GM08714 (cell line): ENCODE data around the gene CTSW.

Experiments used
- H3K4me3 ChIP-seq: fragments of 200-500 bp; sonication (Bioruptor generic); 2 replicates; pipeline ENCODE4 v1.5.1; 2014; ENCODE audit warnings: mild to moderate bottlenecking, low read length, inconsistent platforms
- ZNF274 ChIP-seq: IDR thresholded peaks from 2 replicates; pipeline ENCODE4 v1.6.1; 2012; ENCODE audit warnings: mild to moderate bottlenecking, low read depth, low read length

Gene CTSW

GRCh38 chr11:65911682-65912568 is 32.3 kb downstream of the CTSW start:
- no peak overlapping the region for H3K4me3 ChIP-seq
- no peak for TF ChIP-seq ZNF274

- TF ChIP-seq ZNF274, result no peak
- H3K4me3 ChIP-seq, result no peak overlapping the region
Observed at GRCh38 chr11:65912845-65913244, 33.2 kb downstream of the CTSW start.

- H3K4me3 ChIP-seq, result no peak overlapping the region
- TF ChIP-seq ZNF274, result no peak
Observed at GRCh38 chr11:65915101-65915820, 35.6 kb downstream of the CTSW start.

- no peak for TF ChIP-seq ZNF274
- no peak overlapping the region for H3K4me3 ChIP-seq
Observed at GRCh38 chr11:65915821-65916251, 36.2 kb downstream of the CTSW start.

GRCh38 chr11:65916391-65916790 is 36.8 kb downstream of the CTSW start:
- no peak overlapping the region for H3K4me3 ChIP-seq
- TF ChIP-seq ZNF274, result no peak

GRCh38 chr11:65917077-65917433 is 37.4 kb downstream of the CTSW start:
- H3K4me3 ChIP-seq, result no peak overlapping the region

GRCh38 chr11:65917434-65918210 is 38.0 kb downstream of the CTSW start:
- H3K4me3 ChIP-seq, result peak overlapping the region; percentile 83
- no peak for TF ChIP-seq ZNF274

More at GRCh38 chr11:65917077-65917433, 37.4 kb downstream of the CTSW start:
- no peak for TF ChIP-seq ZNF274

GRCh38 chr11:65918211-65919140 is 38.8 kb downstream of the CTSW start, which contains the start of gene C11orf68:
Gene C11orf68, minus strand, starts transcription at chr11:65919062. Its CDS starts 31 bp downstream, at chr11:65919031.
- H3K4me3 ChIP-seq, result peak within 1 kb of the TSS; percentile 87
- no peak for TF ChIP-seq ZNF274

- no peak for TF ChIP-seq ZNF274
- peak within 1 kb of the TSS; percentile 87 for H3K4me3 ChIP-seq
Observed at GRCh38 chr11:65919141-65919572, 39.5 kb downstream of the CTSW start, which contains the start of gene DRAP1. Gene DRAP1, plus strand, starts transcription at chr11:65919426. Its CDS starts 76 bp downstream, at chr11:65919502.

- TF ChIP-seq ZNF274, result no peak
Observed at GRCh38 chr11:65919573-65920371, 40.1 kb downstream of the CTSW start.

GRCh38 chr11:65920372-65920802 is 40.8 kb downstream of the CTSW start:
- no peak for TF ChIP-seq ZNF274
- H3K4me3 ChIP-seq, result peak overlapping the region; percentile 87; the same call in 1 of the 2 replicates

More at GRCh38 chr11:65919573-65920371, 40.1 kb downstream of the CTSW start:
- H3K4me3 ChIP-seq, result peak overlapping the region; percentile 87

GRCh38 chr11:65921033-65921555 is 41.5 kb downstream of the CTSW start:
- TF ChIP-seq ZNF274, result no peak
- peak overlapping the region; percentile 87; the same call in 1 of the 2 replicates for H3K4me3 ChIP-seq
